B cell (primary cell): Measurements from ENCODE around the gene FSHR. TPM values are rescaled to one million over a fixed set of nuclear protein-coding genes. Genes with fewer than 3 reads are reported as not detected.

ENCODE experiments used
- ATAC-seq: fragments of 200-7000 bp; cut with Tn5 transposase; one replicate; pipeline ENCODE4 v1.10.0; 2021; ENCODE audit warnings: low read depth, mild to moderate bottlenecking, moderate number of reproducible peaks, moderate library complexity
- CTCF ChIA-PET: fragments of 350-600 bp; sonication (Branson Sonifier 250); formaldehyde crosslinking; loops from one replicate; lab custom pipeline; 2021; ENCODE audit warnings: antibody characterized with exemption, inconsistent platforms; lab: Charles Lee
- POLR2A ChIA-PET: fragments of 350-600 bp; sonication (Branson Sonifier 250); formaldehyde crosslinking; loops from one replicate; lab custom pipeline; 2021; ENCODE audit warnings: antibody characterized with exemption; lab: Charles Lee
- DNase-seq: peaks from one replicate; pipeline ENCODE4 v3.0.0; 2013
- H2AFZ ChIP-seq: 2 replicates; pipeline ENCODE4 v1.6.1; 2012; ENCODE audit warnings: mild to moderate bottlenecking, low read depth, low read length; ENCODE audit not compliant: insufficient read depth, poor library complexity, severe bottlenecking
- H3K27ac ChIP-seq, 2 donors: 1 replicate in 1 of 2; 2 replicates in 1 of 2; pipeline ENCODE4 v1.5.1; 2012 to 2013; ENCODE audit warnings: low read length in 2 of 2, mild to moderate bottlenecking in 2 of 2, moderate library complexity in 1 of 2
- H3K27me3 ChIP-seq, 4 experiments: fragments of 200-600 bp in 1 of 4; sonication (generic) in 1 of 4; replicated peaks in 1 of 4; 1 replicate in 2 of 4; 2 replicates in 2 of 4; pipeline versions ENCODE4 v1.6.1 to v1.7.0; 2013 to 2016; ENCODE audit warnings: low read length in 3 of 4, mild to moderate bottlenecking in 2 of 4, mixed read lengths in 1 of 4, moderate library complexity in 1 of 4; ENCODE audit not compliant: insufficient read depth in 4 of 4, control insufficient read depth in 3 of 4; ENCODE audit errors: control extremely low read depth in 1 of 4
- H3K36me3 ChIP-seq, 2 experiments: replicated peaks in 1 of 2; 1 replicate in 1 of 2; 2 replicates in 1 of 2; pipeline versions ENCODE4 v1.6.1 to v1.7.1; 2013; ENCODE audit warnings: low read length in 1 of 2; ENCODE audit not compliant: insufficient read depth in 2 of 2, control insufficient read depth in 1 of 2; ENCODE audit errors: control extremely low read depth in 1 of 2, extremely low read depth in 1 of 2
- H3K4me1 ChIP-seq, 2 donors: fragments of 200-600 bp in 1 of 2; sonication (generic) in 1 of 2; 1 replicate in 1 of 2; 2 replicates in 1 of 2; pipeline versions ENCODE4 v1.5.1 to v1.6.1; 2013 to 2017; ENCODE audit warnings: low read length in 2 of 2; ENCODE audit not compliant: control insufficient read depth in 2 of 2, insufficient read depth in 2 of 2
- H3K4me2 ChIP-seq: replicated peaks from 2 replicates; pipeline ENCODE3; 2012; ENCODE audit warnings: mild to moderate bottlenecking, low read depth, low read length; ENCODE audit not compliant: poor library complexity, severe bottlenecking
- H3K4me3 ChIP-seq, 5 experiments: fragments of 200-600 bp in 1 of 5; sonication (generic) in 1 of 5; 1 replicate in 3 of 5; 2 replicates in 2 of 5; pipeline versions ENCODE4 v1.5.1 to v1.7.0; 2011 to 2016; ENCODE audit warnings: low read length in 4 of 5, mild to moderate bottlenecking in 4 of 5, low read depth in 2 of 5, control low read depth in 1 of 5, moderate library complexity in 1 of 5; ENCODE audit not compliant: insufficient read depth in 1 of 5; ENCODE audit errors: control extremely low read depth in 1 of 5, extremely low read depth in 1 of 5
- H3K79me2 ChIP-seq: fragments of 200-600 bp; sonication (generic); one replicate; pipeline ENCODE4 v1.6.0; 2016; ENCODE audit warnings: low read length; ENCODE audit not compliant: control insufficient read depth, insufficient read depth
- H3K9ac ChIP-seq: fragments of 200-600 bp; sonication (generic); 2 replicates; pipeline ENCODE4 v1.6.1; 2017; ENCODE audit warnings: mild to moderate bottlenecking, low read length, moderate library complexity
- H3K9me3 ChIP-seq, 3 donors: one replicate each; pipeline versions ENCODE4 v1.6.1 to v1.7.1; 2013; ENCODE audit warnings: low read length in 2 of 3; ENCODE audit not compliant: control insufficient read depth in 2 of 3, insufficient read depth in 1 of 3; ENCODE audit errors: control extremely low read depth in 1 of 3
- H4K20me1 ChIP-seq: 2 replicates; pipeline ENCODE4 v1.6.0; 2012; ENCODE audit warnings: mild to moderate bottlenecking, low read length; ENCODE audit not compliant: insufficient read depth, control insufficient read depth, poor library complexity, severe bottlenecking
- H3K27ac Mint-ChIP-seq: one replicate; pipeline ENCODE4 v1.8.0; 2021; ENCODE audit warnings: mixed read lengths
- H3K27me3 Mint-ChIP-seq: one replicate; pipeline ENCODE4 v1.8.0; 2021; ENCODE audit warnings: mixed read lengths
- H3K4me1 Mint-ChIP-seq: one replicate; pipeline ENCODE4 v1.8.0; 2021; ENCODE audit warnings: mixed read lengths
- H3K4me3 Mint-ChIP-seq: one replicate; pipeline ENCODE4 v1.8.0; 2021; ENCODE audit warnings: mixed read lengths
- H3K9me3 Mint-ChIP-seq: one replicate; pipeline ENCODE4 v1.8.0; 2022; ENCODE audit warnings: mixed read lengths; ENCODE audit not compliant: insufficient read depth
- CTCF ChIP-seq: fragments of 200-600 bp; IDR thresholded peaks from one replicate; pipeline ENCODE4 v1.8.0; 2022; ENCODE audit warnings: antibody characterized with exemption, mild to moderate bottlenecking
- EZH2 ChIP-seq: IDR thresholded peaks from 2 replicates; pipeline ENCODE4 v1.6.1; 2012; ENCODE audit warnings: borderline replicate concordance, low read depth, mild to moderate bottlenecking, moderate library complexity, low read length; ENCODE audit not compliant: insufficient read depth, poor library complexity, severe bottlenecking
- WGBS: methylation state at CpG from one replicate; pipeline ENCODE4 v1.1.5; 2013; ENCODE audit warnings: missing lambda C conversion rate; ENCODE audit not compliant: insufficient coverage; 5-methylcytosine and 5-hydroxymethylcytosine counted together
- intact Hi-C: fragments of 100-400 bp; cut with micrococcal nuclease; formaldehyde crosslinking; loops from one replicate; pipeline ENCODE4 v1.10.0; 2022
- polyA plus RNA-seq: library from polyadenylated mRNA; depleted of rRNA; stranded (reverse); fragments of >200 nt; gene quantifications from 2 replicates; pipeline ENCODE4 v1.2.3, GENCODE V29; 2012
- total RNA-seq, 2 donors: library from RNA; stranded (reverse); fragments of 120-200 nt in 1 of 2; gene quantifications; 1 replicate in 1 of 2; 2 replicates in 1 of 2; pipeline versions ENCODE4 v1.2.3 to v1.2.4, GENCODE V29; 2013 to 2022

FSHR gene
- total and polyA plus RNA-seq, 2 donors (not counting 1 experiment from before 2014, with no cell fraction given): not detected

GRCh38 chr2:49152824-49153223 is 1.5 kb downstream of the FSHR start:
- Histone ChIP-seq H3K36me3 (no peaks in the 10 kb centered on the region), H3K9ac (no peak overlapping the region), H3K79me2 (no peaks in the 10 kb centered on the region), H3K27me3 (no peaks in the 10 kb centered on the region), H3K27ac (no peak overlapping the region), H3K4me2 (no peak overlapping the region), H4K20me1 (no peaks in the 10 kb centered on the region), H3K4me1 (no peaks in the 10 kb centered on the region), H2AFZ (no peak overlapping the region), H3K9me3 (peaks cover 0 to 3% (median 0%) of the 10 kb centered on the region in 3 donors), H3K4me3 (no peak overlapping the region)
- no peak overlapping the region for H3K27ac Mint-ChIP-seq
- DNase-seq: no peak
- no peaks in the 10 kb centered on the region for H3K4me1 Mint-ChIP-seq
- ATAC-seq: no peak
- no peaks in the 10 kb centered on the region for H3K27me3 Mint-ChIP-seq
- ChIA-PET POLR2A (no interaction called here), CTCF (no interaction called here)
- H3K9me3 Mint-ChIP-seq: no peaks in the 10 kb centered on the region
- no peak overlapping the region for H3K4me3 Mint-ChIP-seq
- intact Hi-C loops: no loop called here
- no peak for TF ChIP-seq EZH2
- no peak for TF ChIP-seq CTCF

- Histone ChIP-seq H3K79me2 (no peaks in the 10 kb centered on the region), H3K27ac (no peak overlapping the region), H4K20me1 (no peaks in the 10 kb centered on the region), H3K4me2 (no peak overlapping the region), H3K9me3 (no peaks in the 10 kb centered on the region), H3K4me3 (no peak overlapping the region), H3K9ac (no peak overlapping the region), H3K36me3 (no peaks in the 10 kb centered on the region), H2AFZ (no peak overlapping the region), H3K4me1 (no peaks in the 10 kb centered on the region), H3K27me3 (no peaks in the 10 kb centered on the region)
- H3K27ac Mint-ChIP-seq: no peak overlapping the region
- intact Hi-C loops: no loop called here
- H3K4me3 Mint-ChIP-seq: no peak overlapping the region
- H3K4me1 Mint-ChIP-seq: no peaks in the 10 kb centered on the region
- no peaks in the 10 kb centered on the region for H3K9me3 Mint-ChIP-seq
- DNase-seq (no peak), ATAC-seq (no peak)
- ChIA-PET CTCF (no interaction called here), POLR2A (no interaction called here)
- no peaks in the 10 kb centered on the region for H3K27me3 Mint-ChIP-seq
- TF ChIP-seq CTCF (no peak), EZH2 (no peak)
- no CpG with 5 or more reads among the region's 3 CpGs for WGBS
Measured at GRCh38 chr2:49146401-49146800, 7.9 kb downstream of the FSHR start.
